CD4-positive, alpha-beta T cell treated with Interleukin-15 for 1 hour (primary cell): ENCODE results near the gene NUP62CL.

Experiments used
- DNase-seq: peaks from one replicate; pipeline ENCODE4 v3.0.0-alpha.2; 2020

Gene NUP62CL

DNA sequence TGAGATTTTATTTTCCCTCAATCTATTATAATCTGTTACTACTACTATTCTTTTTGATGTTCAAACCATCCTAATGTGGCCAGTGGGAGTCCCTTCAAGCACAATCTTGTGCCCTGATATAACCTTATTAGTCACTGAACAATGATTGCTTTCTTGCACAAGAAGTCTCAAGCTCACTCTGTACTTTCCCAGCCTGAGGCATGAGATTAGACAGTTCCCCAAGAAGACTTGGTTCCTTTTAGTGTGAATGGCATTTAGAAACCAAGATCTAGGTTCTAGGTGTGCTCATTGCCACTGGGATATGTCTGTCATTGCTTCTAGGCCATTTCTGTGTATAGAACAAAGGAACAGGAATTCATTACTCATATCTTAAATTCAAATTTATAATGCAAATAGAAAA is 59.6 kb downstream of the NUP62CL start:
- no peak for DNase-seq

DNA sequence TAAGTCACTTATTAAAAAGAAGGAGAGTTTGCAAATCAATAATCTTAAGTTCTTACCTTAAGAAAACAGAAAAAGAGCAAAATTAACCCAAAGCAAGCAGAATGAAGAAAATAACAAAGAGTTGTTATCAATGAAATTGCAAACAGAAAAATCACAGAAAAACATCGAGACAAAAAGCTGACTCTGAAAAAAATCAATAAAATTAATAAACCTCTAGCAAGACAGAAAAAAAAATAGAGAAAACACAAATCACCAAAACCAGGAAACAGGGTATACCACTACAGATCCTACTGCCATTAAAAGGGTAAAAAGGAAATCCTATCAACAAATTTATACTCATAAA is 70.3 kb downstream of the NUP62CL start:
- DNase-seq: no peak

DNA sequence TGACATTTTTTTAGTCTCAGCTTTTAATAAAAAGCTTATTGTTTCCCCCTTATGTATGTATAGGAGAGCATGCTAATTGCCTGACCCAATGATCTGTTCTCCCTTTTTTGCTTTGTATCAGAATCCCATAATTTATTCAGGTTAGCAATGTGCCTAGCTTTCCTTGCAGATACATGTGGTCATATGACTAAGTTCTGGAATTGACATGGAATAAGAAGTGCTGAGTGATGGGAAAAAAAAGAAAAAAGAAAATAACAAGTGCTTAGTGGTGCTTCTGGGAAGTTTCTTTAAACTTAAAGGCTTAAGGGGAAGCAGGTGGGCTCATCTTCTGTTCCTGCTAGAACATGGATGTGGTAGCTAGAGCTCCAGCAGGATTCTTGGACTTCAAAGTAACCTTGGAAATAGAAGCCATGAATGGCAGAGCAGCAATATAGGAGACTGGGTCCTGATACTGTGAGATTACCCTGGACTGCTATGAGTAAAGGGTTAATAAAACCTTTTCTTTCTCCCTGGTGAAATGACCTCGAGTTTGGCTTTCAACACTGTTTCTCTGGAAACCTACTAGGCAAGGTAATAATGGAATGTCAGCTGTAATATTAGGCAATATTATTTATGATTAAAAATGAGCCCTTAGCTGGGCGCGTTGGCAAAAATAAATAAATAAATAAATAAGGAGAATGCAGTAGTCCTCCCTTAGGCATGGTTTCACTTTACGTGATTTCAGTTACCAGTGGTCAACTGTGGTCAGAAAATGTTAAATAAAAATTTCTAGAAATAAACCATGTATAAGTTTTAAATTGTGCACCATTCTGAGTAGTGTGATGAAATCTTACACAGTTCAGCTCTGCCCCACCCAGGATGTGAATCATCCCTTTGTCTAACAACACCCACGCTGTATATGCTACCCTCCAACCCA is 70.9 kb downstream of the NUP62CL start:
- no peak for DNase-seq

DNA sequence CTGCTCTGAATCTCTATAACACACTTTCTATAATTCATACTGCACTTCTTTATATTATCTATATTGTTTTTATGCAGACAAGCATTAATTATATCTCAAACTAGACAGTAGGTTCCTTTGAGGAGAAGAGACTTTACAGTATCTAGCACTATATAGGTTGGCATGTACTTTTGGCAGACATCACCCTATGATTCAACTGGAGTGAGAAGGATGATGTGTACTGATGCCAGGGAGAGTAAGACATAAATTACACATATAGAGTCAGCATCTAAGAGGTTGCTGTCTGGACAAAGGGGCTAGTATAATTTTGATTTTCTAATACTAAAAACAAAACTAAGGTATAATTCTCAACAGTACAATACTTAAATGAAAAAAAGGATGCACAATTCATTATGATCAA is 82.5 kb downstream of the NUP62CL start:
- DNase-seq: no peak

DNA sequence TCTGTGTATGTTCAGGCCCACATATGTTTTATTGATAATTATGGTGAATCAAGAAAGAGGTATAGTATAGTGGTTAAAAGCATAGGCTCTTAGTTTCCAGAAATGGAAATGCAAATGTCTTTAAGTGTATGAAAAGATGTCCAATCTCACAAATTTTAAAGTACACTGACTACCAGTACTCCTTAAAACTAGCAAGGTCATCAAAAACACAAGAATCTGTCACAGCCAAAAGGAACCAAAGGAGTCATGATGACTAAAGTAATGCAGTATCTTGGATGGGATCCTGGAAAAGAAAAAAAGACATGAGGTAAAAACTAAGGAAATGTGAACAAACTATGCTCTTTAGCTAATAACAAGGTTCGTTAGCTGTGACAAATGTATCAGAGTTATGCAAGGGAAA is 87.0 kb downstream of the NUP62CL start:
- DNase-seq: no peak

DNA sequence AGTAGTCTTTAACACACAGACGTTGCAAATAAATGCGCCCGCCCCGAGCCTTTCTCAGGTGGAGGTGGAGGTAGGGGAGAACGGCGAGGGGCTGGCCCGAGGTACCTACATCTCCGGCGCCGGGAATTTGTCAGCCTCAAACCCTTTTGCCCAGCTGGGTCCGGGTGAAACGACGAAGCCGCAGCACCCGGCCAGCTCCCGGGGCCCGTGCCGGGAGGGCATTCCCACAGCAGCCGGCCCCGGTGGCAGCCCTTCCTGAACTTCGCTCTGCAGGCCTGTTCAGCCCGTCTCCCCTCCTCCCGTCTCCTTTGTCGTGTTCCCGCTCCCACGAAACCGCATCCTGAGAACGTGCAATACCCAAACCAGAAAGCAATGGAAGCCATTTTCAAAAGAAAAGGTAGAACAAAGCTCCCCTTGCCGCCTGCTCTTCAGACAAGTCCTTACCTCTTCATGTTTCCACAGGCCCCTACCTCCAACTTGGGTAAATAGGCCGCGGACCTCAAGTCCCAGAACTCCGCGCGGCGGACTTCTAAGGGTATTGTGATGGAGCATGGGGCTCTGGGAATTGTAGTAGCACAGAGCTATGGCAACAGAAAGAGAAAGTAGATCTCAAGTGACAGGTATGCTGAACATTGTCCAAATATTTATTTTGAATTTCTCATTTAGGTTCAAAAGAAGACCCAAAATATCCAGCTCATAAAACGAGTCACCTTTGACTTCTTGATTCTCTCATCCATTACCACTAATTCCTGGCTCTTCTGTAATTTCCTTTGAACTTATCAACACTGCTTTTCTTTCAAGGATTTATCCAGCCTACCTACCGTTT is 87.7 kb downstream of the NUP62CL start, which contains the start of gene RBM41:
TSS of gene RBM41 (minus strand) at position 501 of the 826 bp plus-strand sequence. CDS start at position 452, 49 bp downstream.
- DNase-seq: peak; percentile 76

DNA sequence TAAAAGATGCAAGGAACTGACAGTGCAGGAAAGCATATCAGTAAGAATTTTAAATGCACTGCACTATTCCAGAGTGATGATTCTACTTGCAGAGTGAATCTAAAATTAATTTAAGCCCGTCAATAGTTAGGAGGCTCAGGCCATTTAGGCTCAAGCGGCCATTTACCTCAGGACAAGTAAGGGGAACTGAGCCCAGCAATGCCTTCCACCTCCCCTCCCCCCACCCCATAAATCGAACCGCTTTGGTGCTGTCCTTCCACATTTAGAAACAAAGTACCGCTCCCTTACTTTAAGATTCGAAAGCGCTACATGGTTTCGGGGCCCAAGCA is 88.3 kb downstream of the NUP62CL start:
- no peak for DNase-seq

DNA sequence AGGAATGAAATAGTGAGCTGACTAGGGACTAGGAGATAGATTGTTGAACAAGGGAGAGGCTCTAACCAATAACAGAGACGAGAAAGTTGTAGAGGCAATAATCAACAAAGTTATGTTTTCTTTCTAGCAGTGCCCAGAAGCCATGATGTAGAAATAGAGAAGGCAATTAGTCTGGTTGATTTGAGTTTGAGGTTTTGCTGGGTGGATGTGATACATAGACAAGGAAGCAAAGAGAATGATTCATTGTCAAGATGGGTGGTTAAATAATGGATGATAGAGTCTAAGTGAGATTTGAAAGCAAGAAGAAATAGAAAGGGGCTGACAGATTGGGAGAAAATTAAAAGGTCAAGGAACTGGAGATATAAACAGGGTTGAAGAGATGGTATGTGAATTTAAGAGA is 98.8 kb downstream of the NUP62CL start:
- DNase-seq: no peak

DNA sequence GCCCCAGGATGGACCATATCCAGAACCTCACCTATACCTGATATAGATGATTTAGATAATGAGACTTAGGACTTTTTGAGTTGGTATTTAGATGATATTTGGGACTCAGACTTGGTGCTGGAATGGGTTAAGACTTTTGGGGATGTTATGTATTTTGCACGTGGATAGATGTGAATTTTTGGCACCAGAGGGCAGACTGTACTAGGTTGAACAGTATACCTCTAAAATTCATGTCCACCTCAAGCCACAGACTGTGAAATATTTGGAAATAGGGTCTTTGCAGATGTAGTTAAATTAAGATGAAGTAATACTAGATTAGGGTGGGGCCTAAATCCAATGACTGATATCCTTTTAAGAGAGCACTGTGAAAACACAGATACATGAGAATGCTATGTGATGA is 103.3 kb downstream of the NUP62CL start:
- DNase-seq: no peak

DNA sequence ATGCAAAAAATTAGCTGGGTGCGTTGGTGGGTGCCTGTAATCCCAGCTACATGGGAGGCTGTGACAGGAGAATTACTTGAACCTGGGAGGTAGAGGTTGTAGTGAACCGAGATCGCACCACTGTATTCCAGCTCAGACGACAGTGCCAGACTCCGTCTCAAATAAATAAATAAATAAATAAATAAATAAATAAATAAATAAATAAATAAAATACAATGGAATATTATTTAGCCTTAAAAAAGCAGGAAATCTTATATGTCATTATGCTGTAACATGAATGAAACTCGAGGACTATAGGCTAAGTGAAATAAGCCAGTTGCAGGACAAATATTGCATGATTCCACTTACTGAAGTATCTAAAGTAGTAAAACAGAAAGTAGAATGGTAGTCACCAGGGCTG is 130.1 kb downstream of the NUP62CL start:
- DNase-seq: no peak
